ENCODE results near the gene NFATC3.

Gene NFATC3

DNA sequence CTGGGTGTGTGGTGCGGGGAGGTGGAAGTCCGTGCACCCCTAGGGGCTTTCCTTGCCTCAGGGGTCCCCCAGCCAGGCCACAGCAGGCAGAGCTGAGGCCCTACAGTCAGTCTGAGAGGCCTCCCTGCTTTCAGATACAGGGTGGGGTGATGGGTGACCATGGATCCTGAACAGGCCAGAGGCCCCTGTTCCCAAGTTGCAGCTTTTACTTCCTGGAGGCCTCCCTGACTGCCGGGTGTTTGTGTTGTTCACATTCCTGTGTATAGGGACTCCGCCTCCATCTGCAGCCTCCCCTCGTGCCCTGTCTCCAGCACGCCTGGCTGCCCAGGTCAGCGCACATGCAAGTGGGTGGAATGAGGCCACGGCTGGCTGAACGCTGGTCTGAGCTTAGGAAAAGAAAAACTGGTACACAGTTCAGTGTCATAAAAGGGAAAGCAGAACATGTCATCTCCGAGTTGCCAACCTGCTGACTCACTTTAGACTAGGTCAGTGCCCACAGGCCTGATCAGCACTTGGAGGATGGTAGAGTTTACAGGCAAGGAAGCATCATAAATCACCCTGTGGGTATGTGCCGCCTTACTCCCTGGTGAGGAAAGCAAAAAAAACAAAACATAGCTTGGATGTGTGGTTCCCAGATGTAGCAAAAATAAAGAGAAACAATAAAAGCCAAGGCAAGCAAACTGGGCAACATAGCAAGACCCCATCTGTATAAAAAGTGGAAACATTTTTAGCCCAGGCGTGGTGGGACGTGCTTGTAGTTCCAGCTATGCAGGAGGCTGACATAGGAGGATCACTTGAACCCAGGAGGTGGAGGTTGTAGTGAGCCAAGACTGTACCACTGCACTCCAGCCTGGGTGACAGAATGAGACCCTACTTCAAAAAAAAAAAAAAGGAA is 173.0 kb downstream of the NFATC3 start:
- TF ChIP-seq, protein P1, sequence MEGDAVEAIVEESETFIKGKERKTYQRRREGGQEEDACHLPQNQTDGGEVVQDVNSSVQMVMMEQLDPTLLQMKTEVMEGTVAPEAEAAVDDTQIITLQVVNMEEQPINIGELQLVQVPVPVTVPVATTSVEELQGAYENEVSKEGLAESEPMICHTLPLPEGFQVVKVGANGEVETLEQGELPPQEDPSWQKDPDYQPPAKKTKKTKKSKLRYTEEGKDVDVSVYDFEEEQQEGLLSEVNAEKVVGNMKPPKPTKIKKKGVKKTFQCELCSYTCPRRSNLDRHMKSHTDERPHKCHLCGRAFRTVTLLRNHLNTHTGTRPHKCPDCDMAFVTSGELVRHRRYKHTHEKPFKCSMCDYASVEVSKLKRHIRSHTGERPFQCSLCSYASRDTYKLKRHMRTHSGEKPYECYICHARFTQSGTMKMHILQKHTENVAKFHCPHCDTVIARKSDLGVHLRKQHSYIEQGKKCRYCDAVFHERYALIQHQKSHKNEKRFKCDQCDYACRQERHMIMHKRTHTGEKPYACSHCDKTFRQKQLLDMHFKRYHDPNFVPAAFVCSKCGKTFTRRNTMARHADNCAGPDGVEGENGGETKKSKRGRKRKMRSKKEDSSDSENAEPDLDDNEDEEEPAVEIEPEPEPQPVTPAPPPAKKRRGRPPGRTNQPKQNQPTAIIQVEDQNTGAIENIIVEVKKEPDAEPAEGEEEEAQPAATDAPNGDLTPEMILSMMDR (IDR thresholded peaks at IDR 0.05; ENCODE audit: low read depth, low read length, missing control alignments), result no peak
- H3K4me3 ChIP-seq (replicated peaks; ENCODE audit: low read depth, low read length), result no peak overlapping the region
- no peak for DNase-seq (ENCODE audit: extremely low read depth, low read depth)

DNA sequence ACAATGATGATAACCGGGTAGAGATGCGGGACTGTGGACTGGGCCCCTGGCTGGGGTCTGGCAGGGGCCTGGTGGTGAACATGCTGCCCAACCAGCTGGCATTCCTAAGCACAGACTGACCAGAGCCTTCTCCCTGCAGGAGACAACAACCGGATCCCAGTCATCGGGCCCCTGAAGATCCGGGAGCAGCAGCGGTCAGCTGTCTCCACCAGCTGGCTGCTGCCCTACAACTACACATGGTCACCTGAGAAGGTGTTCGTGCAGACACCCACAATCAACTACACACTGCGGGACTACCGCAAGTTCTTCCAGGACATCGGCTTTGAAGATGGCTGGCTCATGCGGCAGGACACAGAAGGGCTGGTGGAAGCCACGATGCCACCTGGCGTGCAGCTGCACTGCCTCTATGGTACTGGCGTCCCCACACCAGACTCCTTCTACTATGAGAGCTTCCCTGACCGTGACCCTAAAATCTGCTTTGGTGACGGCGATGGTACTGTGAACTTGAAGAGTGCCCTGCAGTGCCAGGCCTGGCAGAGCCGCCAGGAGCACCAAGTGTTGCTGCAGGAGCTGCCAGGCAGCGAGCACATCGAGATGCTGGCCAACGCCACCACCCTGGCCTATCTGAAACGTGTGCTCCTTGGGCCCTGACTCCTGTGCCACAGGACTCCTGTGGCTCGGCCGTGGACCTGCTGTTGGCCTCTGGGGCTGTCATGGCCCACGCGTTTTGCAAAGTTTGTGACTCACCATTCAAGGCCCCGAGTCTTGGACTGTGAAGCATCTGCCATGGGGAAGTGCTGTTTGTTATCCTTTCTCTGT is 174.0 kb downstream of the NFATC3 start:
- TF ChIP-seq, protein P1 (IDR thresholded peaks at IDR 0.05; ENCODE audit: low read depth, low read length, missing control alignments), result no peak
- DNase-seq (ENCODE audit: extremely low read depth, low read depth), result no peak
- H3K4me3 ChIP-seq (replicated peaks; ENCODE audit: low read depth, low read length), result no peak overlapping the region

DNA sequence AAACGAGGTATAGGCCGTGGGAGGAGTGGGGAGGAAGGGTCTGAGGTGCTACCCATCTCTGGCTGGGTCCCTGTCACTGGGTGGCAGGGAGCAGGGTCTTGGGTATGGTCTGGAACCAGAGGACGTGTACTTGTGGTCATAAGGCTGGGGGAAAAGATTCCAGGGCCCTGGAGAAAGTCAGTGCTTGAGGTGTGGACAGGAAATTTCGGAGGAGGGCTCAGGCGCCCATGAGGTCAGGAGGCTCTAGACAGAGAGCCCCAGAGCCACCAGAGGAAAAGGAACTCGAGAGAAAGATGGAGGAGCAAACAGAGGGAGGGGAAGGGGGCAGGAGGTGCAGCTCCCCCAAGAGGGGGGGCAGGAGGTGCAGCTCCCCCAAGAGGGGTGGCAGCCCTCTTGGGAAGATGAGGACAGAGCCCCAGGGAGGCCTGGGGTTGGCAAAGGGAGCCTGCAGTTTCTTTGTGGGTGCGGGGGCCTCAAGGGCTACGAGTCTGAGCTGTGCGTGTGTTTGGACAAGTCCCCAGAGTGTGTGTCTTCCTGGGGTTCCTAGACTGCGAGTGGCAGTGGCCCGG is 178.5 kb downstream of the NFATC3 start:
- no peak for DNase-seq (ENCODE audit: extremely low read depth, low read depth)
- H3K4me3 ChIP-seq (replicated peaks; ENCODE audit: low read depth, low read length), result peak overlapping the region; percentile 92
- TF ChIP-seq, protein P1 (IDR thresholded peaks at IDR 0.05; ENCODE audit: low read depth, low read length, missing control alignments), result no peak

DNA sequence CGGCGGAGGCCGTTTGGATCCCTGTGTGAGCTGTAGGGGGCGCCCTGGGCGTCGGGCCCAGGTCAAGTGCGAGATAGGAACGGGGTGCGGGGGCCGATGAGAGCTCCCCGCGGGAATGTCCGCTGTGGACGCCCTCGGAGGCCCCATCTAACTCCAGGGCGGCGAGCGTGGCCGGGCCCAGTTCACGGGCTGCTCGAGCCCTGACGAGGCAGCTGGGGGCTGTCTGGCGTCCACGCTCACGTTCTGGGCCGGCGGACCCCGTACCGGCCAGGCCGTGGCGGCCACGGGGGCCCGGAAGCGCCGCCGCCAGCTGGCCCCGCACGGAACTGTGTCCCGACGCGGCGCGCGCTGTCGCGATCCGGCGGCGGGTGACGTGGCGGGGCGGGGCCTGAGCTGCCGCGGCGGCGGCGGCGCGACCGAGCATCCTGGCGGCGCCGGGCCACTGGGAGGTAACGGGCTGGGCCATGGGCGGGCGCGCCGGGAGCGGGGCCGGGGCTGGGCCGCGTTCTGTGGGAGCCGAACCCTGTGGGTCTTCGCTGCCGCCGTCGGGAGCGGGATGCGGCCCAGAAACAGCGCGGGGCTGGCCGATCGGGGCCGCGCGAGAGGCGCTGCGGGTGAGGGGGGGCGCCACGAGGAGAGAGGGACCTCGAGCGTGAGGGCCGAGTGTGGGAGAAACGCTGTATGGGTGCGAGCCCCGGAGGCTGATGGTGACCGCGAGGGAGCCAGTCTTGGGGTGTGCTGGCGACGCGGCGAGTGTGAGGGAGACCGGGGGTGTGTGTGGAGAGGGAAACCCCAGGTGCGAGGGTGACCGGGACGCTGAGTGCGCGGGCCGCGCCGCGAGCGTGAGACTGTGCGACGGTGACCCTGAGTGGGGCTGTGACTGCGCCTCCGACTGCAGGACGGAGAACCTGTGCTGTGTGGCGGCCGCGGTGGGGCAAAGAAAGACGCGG is 179.2 kb downstream of the NFATC3 start, which contains the start of gene SLC7A6:
Gene SLC7A6, plus strand, starts transcription at position 399 of the 950 bp plus-strand sequence. CDS start 10,201 bp downstream, outside the sequence.
- TF ChIP-seq, protein P1 (IDR thresholded peaks at IDR 0.05; ENCODE audit: low read depth, low read length, missing control alignments), result peak; percentile 71
- peak within 1 kb of the TSS; percentile 92 for H3K4me3 ChIP-seq (replicated peaks; ENCODE audit: low read depth, low read length)
- no peak for DNase-seq (ENCODE audit: extremely low read depth, low read depth)

GRCh38 chr16:68265078-68265920 is 180.1 kb downstream of the NFATC3 start:
- H3K4me3 ChIP-seq (replicated peaks; ENCODE audit: low read depth, low read length), result peak overlapping the region; percentile 92
- DNase-seq (ENCODE audit: extremely low read depth, low read depth), result no peak
- TF ChIP-seq, protein P1 (IDR thresholded peaks at IDR 0.05; ENCODE audit: low read depth, low read length, missing control alignments), result no peak
